Colonic mucosa (tissue), 4 donors: Measurements from ENCODE around the gene CSMD2. TPM values are rescaled to one million over a fixed set of nuclear protein-coding genes. Genes with fewer than 3 reads are reported as not detected.

Source experiments
- DNase-seq: peaks from one replicate; pipeline ENCODE4 v3.0.0-alpha.2; 2020
- H3K27ac ChIP-seq: fragments of 200-600 bp; one replicate; pipeline ENCODE4 v1.8.0; 2021
- H3K27me3 ChIP-seq: fragments of 200-600 bp; one replicate; pipeline ENCODE4 v1.8.0; 2021
- H3K36me3 ChIP-seq: fragments of 200-600 bp; one replicate; pipeline ENCODE4 v1.8.0; 2021
- H3K4me1 ChIP-seq: fragments of 200-600 bp; one replicate; pipeline ENCODE4 v1.8.0; 2021; ENCODE audit warnings: mild to moderate bottlenecking
- H3K4me3 ChIP-seq: fragments of 200-600 bp; one replicate; pipeline ENCODE4 v1.8.0; 2021
- H3K9ac ChIP-seq, 2 donors: one replicate each; pipeline ENCODE4 v1.7.0; 2013; ENCODE audit warnings: control low read depth in 2 of 2, low read depth in 2 of 2, low read length in 2 of 2
- H3K9me3 ChIP-seq: fragments of 200-600 bp; one replicate; pipeline ENCODE4 v1.8.0; 2021
- CTCF ChIP-seq: fragments of 200-600 bp; IDR thresholded peaks from one replicate; pipeline ENCODE4 v1.8.0; 2022; ENCODE audit warnings: antibody characterized with exemption, mild to moderate bottlenecking
- intact Hi-C: fragments of 100-400 bp; cut with DNase I; formaldehyde crosslinking; loops from one replicate; pipeline ENCODE4 v1.14.1; 2022
- total RNA-seq, 2 donors: library from RNA; stranded (reverse); fragmentation: NEBNext Ultra II Directional in 1 of 2; extraction: Animal tissue kit (Norgen Biotek cat#: 25700) in 1 of 2; gene quantifications; one replicate each; pipeline ENCODE4 v1.2.1, GENCODE V29; 2021
- donor health status: healthy.
- donor health status: DM: no; HTN: no; CAD: no.
- donor health status: DM: no; HTN: no; CAD: no.

The CSMD2 gene
- total RNA-seq, 2 donors from 2014 or later = 0.05 to 0.10 TPM

DNA sequence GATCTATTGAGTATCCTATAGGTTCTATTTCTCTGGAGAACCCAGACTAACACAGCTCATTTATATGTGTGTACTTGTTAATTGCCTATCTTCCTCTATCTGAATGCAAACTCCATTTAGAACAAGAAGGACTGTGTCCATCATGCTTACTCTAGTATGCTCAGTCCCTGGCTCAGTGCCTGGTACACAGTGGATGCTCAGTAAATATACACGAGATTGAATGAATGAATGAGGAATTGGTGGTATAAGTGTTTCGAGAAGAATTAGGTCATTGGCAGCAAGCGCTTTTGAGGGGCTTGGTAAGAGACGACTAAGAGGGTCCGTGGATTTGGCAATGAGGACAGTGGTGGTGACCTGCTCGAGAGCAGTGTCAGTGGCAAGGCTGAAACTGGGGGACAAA is 112.5 kb downstream of the CSMD2 start:
- intact Hi-C loops = no loop called here
- H3K9me3 ChIP-seq = no peaks in the 10 kb centered on the region
- no peak overlapping the region for H3K27ac ChIP-seq
- no peaks in the 10 kb centered on the region for H3K36me3 ChIP-seq
- no peak for DNase-seq
- H3K27me3 ChIP-seq = no peaks in the 10 kb centered on the region
- no peaks in the 10 kb centered on the region for H3K4me1 ChIP-seq
- no peak overlapping the region for H3K9ac ChIP-seq
- H3K4me3 ChIP-seq = no peak overlapping the region
- no peak for TF ChIP-seq CTCF

DNA sequence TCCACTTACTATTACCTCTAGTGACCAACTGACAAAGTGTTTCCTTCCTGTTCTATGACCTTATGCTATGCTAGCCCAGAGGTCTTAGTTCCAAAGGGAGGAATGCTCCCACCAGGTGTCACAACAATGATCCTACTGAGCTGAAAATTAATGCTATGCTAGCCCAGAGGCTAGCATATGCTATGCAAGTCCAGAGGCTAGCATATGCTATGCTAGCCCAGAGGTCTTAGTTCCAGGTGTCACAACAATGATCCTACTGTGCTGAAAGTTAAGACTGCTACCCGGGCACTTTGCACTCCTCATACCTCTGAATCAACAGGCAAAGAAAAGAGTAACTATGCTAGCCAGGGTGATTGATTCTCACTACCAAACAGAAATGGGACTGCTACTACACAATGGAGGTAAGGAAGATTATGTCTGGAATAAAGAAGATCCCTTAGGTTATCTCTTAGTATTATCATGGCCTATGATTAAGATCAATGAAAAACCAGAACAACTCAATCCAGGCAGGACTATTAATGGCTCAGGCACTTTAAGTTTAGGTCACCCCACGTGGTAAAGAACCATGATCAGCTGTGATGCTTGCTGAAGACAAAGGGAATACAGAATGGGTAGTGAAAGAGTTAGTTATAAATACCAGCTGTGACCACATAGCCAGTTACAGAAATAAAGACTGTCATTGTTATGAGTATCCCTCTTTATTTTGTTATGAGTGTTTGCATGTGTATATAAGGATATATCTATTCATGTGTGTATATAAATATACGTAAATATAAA is 114.1 kb downstream of the CSMD2 start:
- intact Hi-C loops = no loop called here
- TF ChIP-seq CTCF = no peak
- no peak overlapping the region for H3K9ac ChIP-seq

DNA sequence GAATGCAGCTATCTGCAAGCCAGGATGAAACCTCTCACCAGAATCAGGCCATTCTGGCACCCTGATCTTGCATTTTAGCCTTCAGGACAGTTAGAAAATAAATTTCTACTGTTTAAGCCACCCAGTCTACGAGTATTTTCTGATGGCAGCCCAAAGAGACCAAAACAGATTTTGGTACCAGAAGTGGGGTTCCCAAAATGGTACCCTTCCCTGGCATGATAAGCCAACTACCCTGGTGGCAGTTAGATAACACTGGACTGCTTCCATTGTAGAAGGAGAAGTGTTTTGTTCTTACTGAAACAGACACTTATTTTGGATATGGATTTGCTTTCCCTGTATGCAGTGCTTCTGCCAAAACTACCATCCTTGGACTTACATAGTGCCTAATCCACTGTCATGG is 115.0 kb downstream of the CSMD2 start:
- H3K36me3 ChIP-seq = no peaks in the 10 kb centered on the region
- no peak for DNase-seq
- H3K27me3 ChIP-seq = no peaks in the 10 kb centered on the region
- no peak overlapping the region for H3K4me3 ChIP-seq
- H3K9ac ChIP-seq = no peak overlapping the region
- H3K4me1 ChIP-seq = no peaks in the 10 kb centered on the region
- intact Hi-C loops = no loop called here
- TF ChIP-seq CTCF = no peak
- no peak overlapping the region for H3K27ac ChIP-seq
- no peaks in the 10 kb centered on the region for H3K9me3 ChIP-seq

More for the DNA sequence above, 114.1 kb downstream of the CSMD2 start:
- no peaks in the 10 kb centered on the region for H3K9me3 ChIP-seq
- no peak overlapping the region for H3K4me3 ChIP-seq
- no peak for DNase-seq
- no peak overlapping the region for H3K27ac ChIP-seq
- no peaks in the 10 kb centered on the region for H3K36me3 ChIP-seq
- H3K4me1 ChIP-seq = no peaks in the 10 kb centered on the region
- no peaks in the 10 kb centered on the region for H3K27me3 ChIP-seq

- no peaks in the 10 kb centered on the region for H3K9me3 ChIP-seq
- intact Hi-C loops = no loop called here
- H3K27ac ChIP-seq = no peak overlapping the region
- no peak for TF ChIP-seq CTCF
- no peaks in the 10 kb centered on the region for H3K4me1 ChIP-seq
- H3K4me3 ChIP-seq = no peak overlapping the region
- no peaks in the 10 kb centered on the region for H3K27me3 ChIP-seq
- no peaks in the 10 kb centered on the region for H3K36me3 ChIP-seq
- no peak for DNase-seq
- no peak overlapping the region for H3K9ac ChIP-seq
Observed at GRCh38 chr1:34049477-34049876, 115.6 kb downstream of the CSMD2 start.

DNA sequence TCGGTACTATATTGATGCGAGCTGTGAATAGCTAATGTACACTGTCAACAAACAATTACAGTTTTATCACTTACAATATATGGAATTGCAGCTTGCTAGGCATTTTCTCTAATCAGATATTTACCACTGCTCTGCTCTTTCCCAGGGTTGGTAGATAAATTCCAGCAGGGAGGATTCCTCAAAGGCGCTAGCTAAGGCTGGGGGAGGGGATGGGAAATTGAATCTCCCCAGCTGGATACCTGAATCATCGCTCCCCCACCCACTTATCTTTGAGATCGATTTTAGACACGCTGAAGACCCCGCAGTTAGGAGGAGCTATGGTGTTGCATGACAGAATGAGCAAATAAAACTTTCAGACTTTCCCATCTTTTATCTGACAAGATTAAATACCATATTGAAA is 127.2 kb downstream of the CSMD2 start:
- no peak for DNase-seq
- intact Hi-C loops = no loop called here
- no peak overlapping the region for H3K4me3 ChIP-seq
- H3K27me3 ChIP-seq = no peaks in the 10 kb centered on the region
- TF ChIP-seq CTCF = no peak
- no peaks in the 10 kb centered on the region for H3K36me3 ChIP-seq
- no peaks in the 10 kb centered on the region for H3K4me1 ChIP-seq
- no peak overlapping the region for H3K9ac ChIP-seq
- H3K27ac ChIP-seq = no peak overlapping the region
- H3K9me3 ChIP-seq = no peaks in the 10 kb centered on the region
